Uterus (tissue), 4 donors: ENCODE results near the gene GPT2. TPM values are rescaled to one million over a fixed set of nuclear protein-coding genes. Genes with fewer than 3 reads are reported as not detected.

Experiments
- DNase-seq, 2 donors: peaks; one replicate each; pipeline ENCODE4 v3.0.0-alpha.2; 2019 to 2020
- H3K27ac ChIP-seq, 2 donors: fragments of 200-600 bp; sonication (generic); 1 replicate in 1 of 2; 2 replicates in 1 of 2; pipeline ENCODE4 v1.5.1; 2016 to 2018
- H3K27me3 ChIP-seq, 2 donors: fragments of 200-600 bp; sonication (generic); one replicate each; pipeline ENCODE4 v1.5.1; 2018 to 2019; ENCODE audit warnings: control low read depth in 1 of 2
- H3K36me3 ChIP-seq, 2 donors: fragments of 200-600 bp; sonication (generic); one replicate each; pipeline ENCODE4 v1.5.1; 2019; ENCODE audit warnings: control low read depth in 1 of 2
- H3K4me1 ChIP-seq, 2 donors: fragments of 200-600 bp; sonication (generic); one replicate each; pipeline ENCODE4 v1.5.1; 2018 to 2019; ENCODE audit warnings: control low read depth in 1 of 2
- H3K4me3 ChIP-seq, 2 donors: fragments of 200-600 bp; sonication (generic); 1 replicate in 1 of 2; 2 replicates in 1 of 2; pipeline ENCODE4 v1.5.1; 2018 to 2019; ENCODE audit warnings: mild to moderate bottlenecking in 1 of 2
- H3K9me3 ChIP-seq, 2 donors: fragments of 200-600 bp; sonication (generic); one replicate each; pipeline ENCODE4 v1.5.1; 2019; ENCODE audit warnings: control low read depth in 1 of 2
- CTCF ChIP-seq, 4 experiments: fragments of 200-600 bp in 2 of 4; fragments of 450-650 bp in 2 of 4; sonication (generic) in 2 of 4; IDR thresholded peaks; one replicate each; pipeline ENCODE4 v1.5.1; 2016 to 2019; ENCODE audit warnings: antibody characterized with exemption in 4 of 4, mild to moderate bottlenecking in 2 of 4, moderate library complexity in 1 of 4
- POLR2A ChIP-seq, 2 donors: fragments of 450-650 bp; IDR thresholded peaks; one replicate each; pipeline ENCODE4 v1.6.1; 2016; ENCODE audit warnings: antibody characterized with exemption in 2 of 2, mild to moderate bottlenecking in 1 of 2, moderate library complexity in 1 of 2
- intact Hi-C: fragments of 100-400 bp; cut with DNase I; formaldehyde crosslinking; loops from one replicate; pipeline ENCODE4 v1.15.1; 2023; ENCODE audit warnings: low total_unique reads
- total RNA-seq, 4 donors: library from RNA; depleted of rRNA in 3 of 4; stranded (reverse); fragments of >200 nt in 3 of 4; gene quantifications; one replicate each; pipeline versions ENCODE4 v1.1.0 to v1.2.4, GENCODE V29; 2014 to 2023
- donor health status: DM: yes; HTN: yes; CAD: no.

Gene GPT2
- total RNA-seq, 4 donors from 2014 or later: 1.5 to 11.0 (median 4.4) TPM; not detected in 1

- intact Hi-C loops: no loop called here
- Histone ChIP-seq H3K9me3 (no peaks in the 10 kb centered on the region), H3K27ac (no peak overlapping the region), H3K27me3 (no peaks in the 10 kb centered on the region), H3K4me3 (no peak overlapping the region), H3K36me3 (no peaks in the 10 kb centered on the region), H3K4me1 (no peaks in the 10 kb centered on the region)
- no peak for TF ChIP-seq POLR2A (IDR thresholded peaks at IDR 0.05)
- TF ChIP-seq CTCF (IDR thresholded peaks at IDR 0.05): no peak
- DNase-seq: no peak
These were observed 15.4 kb downstream of the GPT2 start for GRCh38 chr16:46899443-46900143.

DNA sequence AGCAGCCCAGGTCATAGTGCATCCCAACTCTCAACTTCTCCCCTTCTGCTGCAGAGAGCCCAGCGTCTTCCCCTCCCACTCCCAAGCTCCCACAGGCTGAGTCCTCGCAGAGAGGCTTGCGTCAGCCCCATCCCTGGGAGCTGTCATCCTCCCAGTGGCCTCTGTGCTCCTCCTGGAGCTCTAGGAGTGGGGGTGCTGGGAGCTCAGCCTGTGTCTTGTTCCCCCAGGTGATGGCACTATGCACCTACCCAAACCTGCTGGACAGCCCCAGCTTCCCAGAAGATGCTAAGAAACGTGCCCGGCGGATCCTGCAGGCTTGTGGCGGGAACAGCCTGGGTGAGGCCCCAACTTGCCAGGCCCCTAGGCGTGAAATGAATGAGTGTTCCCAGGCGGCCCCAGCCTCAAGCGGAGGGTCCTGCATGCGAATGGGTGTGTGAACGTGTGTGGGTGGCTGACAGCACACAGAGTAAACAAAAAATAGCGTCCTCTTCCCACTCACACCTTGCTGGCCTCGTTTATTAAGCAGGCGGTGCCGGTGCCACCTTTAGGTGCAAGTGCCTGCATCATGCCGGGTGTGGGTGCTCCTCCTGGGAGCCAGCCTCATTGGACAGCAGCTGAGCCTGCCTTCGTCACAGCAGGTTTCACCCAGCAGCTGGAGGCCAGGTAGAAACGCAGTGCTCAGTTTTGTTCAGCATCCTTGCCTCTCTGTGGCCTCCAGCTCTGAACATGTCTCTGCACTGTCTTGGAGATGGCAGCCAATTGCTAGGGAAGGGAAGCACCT lies 16.5 kb downstream of the GPT2 start:
- intact Hi-C loops: no loop called here
- Histone ChIP-seq H3K36me3 (no peaks in the 10 kb centered on the region), H3K27me3 (no peaks in the 10 kb centered on the region), H3K4me3 (no peak overlapping the region), H3K9me3 (no peaks in the 10 kb centered on the region), H3K4me1 (no peaks in the 10 kb centered on the region), H3K27ac (no peak overlapping the region)
- DNase-seq: no peak
- TF ChIP-seq CTCF (IDR thresholded peaks at IDR 0.05) (no peak), POLR2A (IDR thresholded peaks at IDR 0.05) (no peak)

DNA sequence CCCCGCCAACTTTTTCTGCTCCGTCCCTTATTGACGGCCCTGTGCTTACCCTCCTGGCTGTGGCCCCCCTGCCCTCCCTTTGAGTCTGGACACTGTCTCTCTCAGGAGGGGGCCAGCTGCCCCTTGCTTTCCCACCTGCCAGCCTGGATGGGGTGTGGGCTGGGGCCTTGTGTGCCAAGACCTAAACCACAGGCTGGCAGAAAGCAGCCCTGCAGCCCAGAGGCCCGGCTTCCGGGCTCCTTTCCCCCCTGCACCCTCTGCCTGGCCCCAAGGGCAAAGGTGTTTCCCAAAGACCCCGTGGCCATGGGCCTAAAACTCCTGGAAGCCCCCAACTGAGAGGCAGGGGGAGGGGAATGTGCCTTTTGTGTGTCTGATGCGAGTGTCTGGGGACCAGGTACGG lies 17.5 kb downstream of the GPT2 start:
- Histone ChIP-seq H3K4me3 (no peak overlapping the region), H3K27ac (no peak overlapping the region), H3K9me3 (no peaks in the 10 kb centered on the region), H3K27me3 (no peaks in the 10 kb centered on the region), H3K36me3 (no peaks in the 10 kb centered on the region), H3K4me1 (no peaks in the 10 kb centered on the region)
- intact Hi-C loops: no loop called here
- no peak for DNase-seq
- no peak for TF ChIP-seq POLR2A (IDR thresholded peaks at IDR 0.05)
- no peak for TF ChIP-seq CTCF (IDR thresholded peaks at IDR 0.05)

DNA sequence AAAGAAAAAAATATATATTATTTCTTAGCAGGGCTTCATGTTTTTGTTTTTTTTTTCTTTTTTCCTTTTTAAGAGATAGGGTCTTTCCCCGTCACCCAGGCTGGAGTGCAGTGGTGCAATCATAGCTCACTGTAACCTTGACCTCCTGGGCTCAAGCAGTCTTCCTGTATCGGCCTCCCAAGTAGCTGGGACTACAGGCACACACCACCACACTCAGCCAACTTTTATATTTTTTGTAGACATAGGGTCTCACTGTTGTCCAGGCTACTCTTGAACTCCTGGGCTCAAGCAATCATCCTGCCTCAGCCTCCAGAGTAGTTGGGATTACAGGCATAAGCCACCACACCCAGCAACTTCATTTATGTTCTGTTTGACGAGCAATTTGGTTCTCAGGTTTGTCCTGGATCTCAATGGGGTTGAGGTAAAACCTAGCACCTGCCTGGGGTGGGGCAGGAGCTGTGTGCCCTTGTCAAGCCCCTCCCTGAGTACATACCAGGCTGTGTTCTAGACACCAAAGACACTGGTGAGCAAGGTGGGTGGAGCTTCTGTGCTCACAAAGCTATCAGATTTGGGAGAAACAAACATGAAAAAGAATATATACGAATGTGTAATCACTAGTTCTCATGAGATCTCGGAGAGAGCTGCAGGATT lies 19.2 kb downstream of the GPT2 start:
- H3K36me3 ChIP-seq: no peaks in the 10 kb centered on the region
- intact Hi-C loops: no loop called here
- no peak for TF ChIP-seq POLR2A (IDR thresholded peaks at IDR 0.05)
- no peak for TF ChIP-seq CTCF (IDR thresholded peaks at IDR 0.05)

DNA sequence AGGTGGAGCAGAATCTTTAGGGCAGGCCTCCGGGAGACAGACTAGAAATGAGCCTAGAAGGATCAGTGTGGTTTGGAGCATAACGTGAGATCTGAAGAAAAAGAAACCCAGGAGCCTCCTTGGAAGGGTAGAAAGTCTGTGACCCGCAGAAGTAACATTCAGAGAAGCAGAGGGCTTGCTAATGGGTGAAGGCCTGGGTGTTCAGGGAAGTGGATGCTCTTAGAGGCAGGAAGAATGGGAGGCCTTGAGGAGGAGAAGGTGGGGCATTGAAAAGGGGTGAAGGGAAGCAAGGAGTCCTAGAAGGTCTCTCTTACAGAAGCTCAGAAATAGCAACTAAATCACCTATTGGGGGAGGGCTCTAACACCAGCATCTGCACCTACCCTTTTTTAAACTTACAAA lies 20.3 kb downstream of the GPT2 start:
- Histone ChIP-seq H3K4me3 (no peak overlapping the region), H3K27ac (no peak overlapping the region), H3K4me1 (no peaks in the 10 kb centered on the region), H3K27me3 (no peaks in the 10 kb centered on the region), H3K36me3 (no peaks in the 10 kb centered on the region), H3K9me3 (no peaks in the 10 kb centered on the region)
- DNase-seq: no peak
- intact Hi-C loops: no loop called here
- TF ChIP-seq POLR2A (IDR thresholded peaks at IDR 0.05) (no peak), CTCF (IDR thresholded peaks at IDR 0.05) (no peak)

More for the DNA sequence above, 19.2 kb downstream of the GPT2 start:
- no peak overlapping the region for H3K27ac ChIP-seq
- H3K27me3 ChIP-seq: no peaks in the 10 kb centered on the region
- H3K4me1 ChIP-seq: no peaks in the 10 kb centered on the region
- DNase-seq: no peak
- H3K9me3 ChIP-seq: no peaks in the 10 kb centered on the region
- H3K4me3 ChIP-seq: no peak overlapping the region
